Gastroesophageal sphincter (tissue), 4 donors: ENCODE data around the gene ZCCHC10. TPM values are rescaled to one million over a fixed set of nuclear protein-coding genes. Genes with fewer than 3 reads are reported as not detected.

Experiments used
- ATAC-seq: fragments of 150-250 bp; one replicate; pipeline ENCODE4 v1.9.1; 2016; ENCODE audit warnings: mild to moderate bottlenecking, moderate library complexity
- H3K27ac ChIP-seq, 4 donors: fragments of 200-600 bp; sonication (generic) in 3 of 4; 1 replicate in 3 of 4; 2 replicates in 1 of 4; pipeline ENCODE4 v1.5.1; 2016 to 2019
- H3K27me3 ChIP-seq: fragments of 200-600 bp; sonication (generic); one replicate; pipeline ENCODE4 v1.5.1; 2019
- H3K36me3 ChIP-seq, 2 donors: fragments of 200-600 bp; sonication (generic); one replicate each; pipeline ENCODE4 v1.5.1; 2019; ENCODE audit warnings: control low read depth in 1 of 2
- H3K4me1 ChIP-seq, 3 donors: fragments of 200-600 bp; sonication (generic); 1 replicate in 2 of 3; 2 replicates in 1 of 3; pipeline ENCODE4 v1.5.1; 2016 to 2019; ENCODE audit warnings: control low read depth in 2 of 3
- H3K4me3 ChIP-seq, 2 donors: fragments of 200-600 bp; sonication (generic); one replicate each; pipeline ENCODE4 v1.5.1; 2019; ENCODE audit warnings: mild to moderate bottlenecking in 1 of 2, moderate library complexity in 1 of 2
- H3K9me3 ChIP-seq, 3 donors: fragments of 200-600 bp; sonication (generic); one replicate each; pipeline ENCODE4 v1.5.1; 2017 to 2019; ENCODE audit warnings: control low read depth in 2 of 3
- EP300 ChIP-seq: sonication (generic); formaldehyde crosslinking; IDR thresholded peaks from one replicate; pipeline ENCODE4 v1.6.1; 2017; ENCODE audit warnings: antibody characterized with exemption, mild to moderate bottlenecking
- POLR2A ChIP-seq, 2 donors: fragments of 450-650 bp; IDR thresholded peaks; one replicate each; pipeline ENCODE4 v1.6.1; 2017; ENCODE audit warnings: antibody characterized with exemption in 2 of 2, mild to moderate bottlenecking in 2 of 2, moderate library complexity in 1 of 2
- POLR2AphosphoS5 ChIP-seq: sonication (generic); formaldehyde crosslinking; IDR thresholded peaks from one replicate; pipeline ENCODE4 v1.6.1; 2017; ENCODE audit warnings: antibody characterized with exemption
- WGBS, 2 donors: methylation state at CpG; one replicate each; pipeline ENCODE4 v1.1.5; 2018; ENCODE audit warnings: low coverage in 1 of 2; 5-methylcytosine and 5-hydroxymethylcytosine counted together
- total RNA-seq, 4 donors: library from RNA; depleted of rRNA; stranded (reverse); fragments of >200 nt; gene quantifications; one replicate each; pipeline ENCODE4 v1.1.0, GENCODE V29; 2016
- TF ChIP-seq, protein P1 (sequence below), 4 experiments: fragments of 200-600 bp in 2 of 4; fragments of 450-650 bp in 2 of 4; sonication (generic) in 1 of 4; IDR thresholded peaks; one replicate each; pipeline ENCODE4 v1.5.1; 2017 to 2019; ENCODE audit warnings: antibody characterized with exemption in 4 of 4, mild to moderate bottlenecking in 2 of 4, moderate library complexity in 2 of 4

ZCCHC10 gene
- total RNA-seq, 4 donors from 2014 or later: 12.5 to 15.7 (median 13.5) TPM

GRCh38 chr5:133056891-133057290, 30.5 kb upstream of the ZCCHC10 start:
- TF ChIP-seq POLR2AphosphoS5 (no peak), POLR2A (IDR thresholded peaks at IDR 0.05) (no peak), EP300 (no peak)
- TF ChIP-seq, protein P1, sequence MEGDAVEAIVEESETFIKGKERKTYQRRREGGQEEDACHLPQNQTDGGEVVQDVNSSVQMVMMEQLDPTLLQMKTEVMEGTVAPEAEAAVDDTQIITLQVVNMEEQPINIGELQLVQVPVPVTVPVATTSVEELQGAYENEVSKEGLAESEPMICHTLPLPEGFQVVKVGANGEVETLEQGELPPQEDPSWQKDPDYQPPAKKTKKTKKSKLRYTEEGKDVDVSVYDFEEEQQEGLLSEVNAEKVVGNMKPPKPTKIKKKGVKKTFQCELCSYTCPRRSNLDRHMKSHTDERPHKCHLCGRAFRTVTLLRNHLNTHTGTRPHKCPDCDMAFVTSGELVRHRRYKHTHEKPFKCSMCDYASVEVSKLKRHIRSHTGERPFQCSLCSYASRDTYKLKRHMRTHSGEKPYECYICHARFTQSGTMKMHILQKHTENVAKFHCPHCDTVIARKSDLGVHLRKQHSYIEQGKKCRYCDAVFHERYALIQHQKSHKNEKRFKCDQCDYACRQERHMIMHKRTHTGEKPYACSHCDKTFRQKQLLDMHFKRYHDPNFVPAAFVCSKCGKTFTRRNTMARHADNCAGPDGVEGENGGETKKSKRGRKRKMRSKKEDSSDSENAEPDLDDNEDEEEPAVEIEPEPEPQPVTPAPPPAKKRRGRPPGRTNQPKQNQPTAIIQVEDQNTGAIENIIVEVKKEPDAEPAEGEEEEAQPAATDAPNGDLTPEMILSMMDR (IDR thresholded peaks at IDR 0.05): no peak
- Histone ChIP-seq H3K4me1 (peaks cover 0 to 67% (median 5%) of the 10 kb centered on the region in 3 donors), H3K36me3 (no peaks in the 10 kb centered on the region), H3K27ac (no peak overlapping the region), H3K4me3 (no peak overlapping the region), H3K9me3 (no peaks in the 10 kb centered on the region), H3K27me3 (no peaks in the 10 kb centered on the region)
- no peak for ATAC-seq
- 80 to 88% methylated on average over 1 of the region's 1 CpG for WGBS, 2 donors

DNA sequence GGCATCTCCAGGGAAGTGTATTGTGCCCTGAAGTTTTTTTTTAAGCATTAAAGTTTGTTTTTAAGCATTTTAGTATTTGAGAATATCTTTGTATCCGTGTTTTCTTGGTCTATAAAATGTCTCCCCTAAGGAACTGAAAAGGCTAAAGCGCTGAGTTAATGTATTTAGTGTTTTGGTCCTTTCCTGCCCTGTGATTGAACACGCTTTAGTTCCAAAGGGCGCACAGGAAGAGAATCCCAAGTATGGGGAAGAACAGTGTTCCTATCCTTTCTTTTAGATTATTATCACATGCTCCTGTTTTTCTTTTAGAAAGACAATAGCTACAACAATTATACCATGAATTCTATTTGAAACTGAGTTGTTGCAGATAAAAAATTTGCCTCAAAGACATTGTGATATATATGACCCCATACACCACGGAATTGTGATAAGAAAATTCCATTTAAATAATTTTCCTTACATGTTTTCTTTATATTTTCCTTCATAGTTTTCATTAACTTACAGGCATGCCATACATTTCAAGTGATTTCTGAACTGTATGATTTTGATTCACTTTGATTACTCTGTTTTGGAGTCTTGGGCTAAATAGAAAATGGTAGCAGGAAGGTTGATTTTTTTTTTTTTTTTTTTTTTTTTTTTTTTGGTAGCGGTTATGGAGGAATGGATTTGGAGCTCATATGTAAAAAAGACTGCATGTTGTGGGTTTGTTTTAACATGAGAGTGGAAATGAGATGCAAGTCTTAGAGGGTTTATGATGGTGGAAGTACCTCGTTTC, 28.5 kb upstream of the ZCCHC10 start:
- 86 to 92% methylated on average over 6 to 7 of the region's 7 CpGs for WGBS, 2 donors
- no peak for ATAC-seq
- Histone ChIP-seq H3K27me3 (no peaks in the 10 kb centered on the region), H3K27ac (no peak overlapping the region), H3K4me3 (no peak overlapping the region), H3K36me3 (no peaks in the 10 kb centered on the region), H3K9me3 (no peaks in the 10 kb centered on the region), H3K4me1 (peaks cover 3 to 76% (median 12%) of the 10 kb centered on the region in 3 donors)
- TF ChIP-seq, protein P1 (IDR thresholded peaks at IDR 0.05): no peak
- TF ChIP-seq EP300: no peak
- no peak for TF ChIP-seq POLR2A (IDR thresholded peaks at IDR 0.05)
- no peak for TF ChIP-seq POLR2AphosphoS5

GRCh38 chr5:133053448-133053847, 27.1 kb upstream of the ZCCHC10 start:
- H3K4me3 ChIP-seq: peak overlapping the region in 1 of 2 donors; percentile 71

GRCh38 chr5:133052317-133053175, 26.2 kb upstream of the ZCCHC10 start:
- TF ChIP-seq EP300 (no peak), POLR2A (IDR thresholded peaks at IDR 0.05) (no peak), POLR2AphosphoS5 (no peak)
- TF ChIP-seq, protein P1 (IDR thresholded peaks at IDR 0.05): no peak
- Histone ChIP-seq H3K27ac (peak overlapping the region; percentile 96 to 99 (median 98)), H3K36me3 (no peaks in the 10 kb centered on the region), H3K4me1 (peaks cover 3 to 73% (median 16%) of the 10 kb centered on the region in 3 donors), H3K27me3 (no peaks in the 10 kb centered on the region), H3K9me3 (no peaks in the 10 kb centered on the region), H3K4me3 (peak overlapping the region; percentile 71)
- ATAC-seq: peak; percentile 12
- WGBS, 2 donors: 2 to 6% methylated on average over 11 to 19 of the region's 59 CpGs

More at GRCh38 chr5:133053448-133053847, 27.1 kb upstream of the ZCCHC10 start:
- Histone ChIP-seq H3K36me3 (no peaks in the 10 kb centered on the region), H3K4me1 (peaks cover 3 to 82% (median 16%) of the 10 kb centered on the region in 3 donors), H3K27ac (no peak overlapping the region), H3K27me3 (no peaks in the 10 kb centered on the region), H3K9me3 (no peaks in the 10 kb centered on the region)
- no peak for ATAC-seq
- TF ChIP-seq POLR2AphosphoS5 (no peak), EP300 (no peak), POLR2A (IDR thresholded peaks at IDR 0.05) (no peak)
- TF ChIP-seq, protein P1 (IDR thresholded peaks at IDR 0.05): no peak
- 80% methylated on average over 1 of the region's 15 CpGs; no CpG with 5 or more reads in 1 of the 2 donors for WGBS, 2 donors
